Hematopoietic multipotent progenitor cell treated with erythropoietin and hydrocortisone succinate and interleukin-3 and kit ligand, for 15 days (in vitro differentiated cells): ENCODE data around the gene TNKS1BP1.

Experiments
- DNase-seq: peaks from one replicate; pipeline ENCODE4 v3.0.0-alpha.2; 2015; ENCODE audit warnings: low spot score

Gene TNKS1BP1

GRCh38 chr11:57260937-57261783 is 63.6 kb downstream of the TNKS1BP1 start:
- no peak for DNase-seq

- no peak for DNase-seq
Observed at GRCh38 chr11:57256119-57256518, 68.6 kb downstream of the TNKS1BP1 start.

GRCh38 chr11:57255618-57256017 is 69.1 kb downstream of the TNKS1BP1 start:
- DNase-seq: no peak

GRCh38 chr11:57254631-57255030 is 70.1 kb downstream of the TNKS1BP1 start:
- no peak for DNase-seq

- peak; percentile 70 for DNase-seq
Observed at GRCh38 chr11:57251491-57252104, 73.2 kb downstream of the TNKS1BP1 start.

GRCh38 chr11:57251037-57251436 is 73.7 kb downstream of the TNKS1BP1 start:
- DNase-seq: no peak
